Caco-2 (cell line): ENCODE measurements around the gene PSD4. TPM values are rescaled to one million over a fixed set of nuclear protein-coding genes. Genes with fewer than 3 reads are reported as not detected.

Source experiments
- BruUV-seq: library from RNA; stranded (reverse); fragments of 400-500 nt; replicated peaks from 2 replicates; lab custom pipeline; 2021; lab: Mats Ljungman, UMichigan
- CTCF ChIA-PET: fragments of 300-600 bp; sonication (Branson Sonifier 250); formaldehyde crosslinking; loops from one replicate; lab custom pipeline; 2022; ENCODE audit warnings: antibody characterized with exemption; lab: Charles Lee
- POLR2A ChIA-PET: fragments of 300-600 bp; sonication (Branson Sonifier 250); formaldehyde crosslinking; loops from one replicate; lab custom pipeline; 2022; ENCODE audit warnings: antibody characterized with exemption; lab: Charles Lee
- DNase-seq, 2 experiments: peaks; one replicate each; pipeline versions ENCODE4 v3.0.0 to v3.0.0-alpha.2; 2020 to 2022
- H3K27me3 ChIP-seq: replicated peaks from 2 replicates; pipeline ENCODE4 v1.6.0; 2011; ENCODE audit warnings: low read length; ENCODE audit not compliant: control insufficient read depth, insufficient read depth
- H3K36me3 ChIP-seq: 2 replicates; pipeline ENCODE4 v1.5.1; 2011; ENCODE audit warnings: low read length; ENCODE audit not compliant: control insufficient read depth, insufficient read depth
- H3K4me1 ChIP-seq: fragments of 250-450 bp; sonication (Bioruptor Pico); 2 replicates; pipeline ENCODE4 v1.5.1; 2020; ENCODE audit warnings: mild to moderate bottlenecking
- H3K4me3 ChIP-seq: 2 replicates; pipeline ENCODE4 v1.5.1; 2011; ENCODE audit warnings: low read depth, mild to moderate bottlenecking, control low read depth, low read length
- H3K9me3 ChIP-seq: fragments of 250-450 bp; sonication (Bioruptor Pico); 2 replicates; pipeline ENCODE4 v1.5.1; 2020; ENCODE audit warnings: mild to moderate bottlenecking, moderate library complexity
- H3K27ac Mint-ChIP-seq: one replicate; pipeline ENCODE4 v1.8.0; 2022; ENCODE audit warnings: mixed read lengths; ENCODE audit not compliant: unreplicated experiment
- H3K27me3 Mint-ChIP-seq: one replicate; pipeline ENCODE4 v1.8.0; 2022; ENCODE audit warnings: mixed read lengths; ENCODE audit not compliant: insufficient read depth, unreplicated experiment
- H3K36me3 Mint-ChIP-seq: one replicate; pipeline ENCODE4 v1.8.0; 2022; ENCODE audit warnings: mild to moderate bottlenecking, mixed read lengths; ENCODE audit not compliant: insufficient read depth, unreplicated experiment
- H3K4me1 Mint-ChIP-seq: one replicate; pipeline ENCODE4 v1.8.0; 2022; ENCODE audit warnings: low read depth, mixed read lengths; ENCODE audit not compliant: unreplicated experiment
- H3K4me3 Mint-ChIP-seq: one replicate; pipeline ENCODE4 v1.8.0; 2022; ENCODE audit warnings: mild to moderate bottlenecking, moderate library complexity, mixed read lengths; ENCODE audit not compliant: unreplicated experiment
- H3K9me3 Mint-ChIP-seq: one replicate; pipeline ENCODE4 v1.8.0; 2022; ENCODE audit warnings: mixed read lengths; ENCODE audit not compliant: unreplicated experiment
- intact Hi-C: fragments of 100-400 bp; cut with micrococcal nuclease; formaldehyde crosslinking; loops from one replicate; pipeline ENCODE4 v1.10.0; 2022; ENCODE audit not compliant: unreplicated experiment
- total RNA-seq: library from RNA; stranded (reverse); gene quantifications from 2 replicates; pipeline ENCODE4 v1.2.3, GENCODE V29; 2022
- TF ChIP-seq, protein P1 (sequence below), 2 experiments: fragments of 200-600 bp in 1 of 2; IDR thresholded peaks; 1 replicate in 1 of 2; 2 replicates in 1 of 2; pipeline versions ENCODE4 v1.5.1 to v1.8.0; 2011 to 2022; ENCODE audit warnings: antibody characterized with exemption in 1 of 2, control low read depth in 1 of 2, inconsistent platforms in 1 of 2, low read depth in 1 of 2, low read length in 1 of 2, mild to moderate bottlenecking in 1 of 2, moderate library complexity in 1 of 2; ENCODE audit not compliant: insufficient read depth in 1 of 2, severe bottlenecking in 1 of 2, unreplicated experiment in 1 of 2

Gene PSD4
- total RNA-seq, 1 experiment from 2014 or later, result 18.7 TPM

DNA sequence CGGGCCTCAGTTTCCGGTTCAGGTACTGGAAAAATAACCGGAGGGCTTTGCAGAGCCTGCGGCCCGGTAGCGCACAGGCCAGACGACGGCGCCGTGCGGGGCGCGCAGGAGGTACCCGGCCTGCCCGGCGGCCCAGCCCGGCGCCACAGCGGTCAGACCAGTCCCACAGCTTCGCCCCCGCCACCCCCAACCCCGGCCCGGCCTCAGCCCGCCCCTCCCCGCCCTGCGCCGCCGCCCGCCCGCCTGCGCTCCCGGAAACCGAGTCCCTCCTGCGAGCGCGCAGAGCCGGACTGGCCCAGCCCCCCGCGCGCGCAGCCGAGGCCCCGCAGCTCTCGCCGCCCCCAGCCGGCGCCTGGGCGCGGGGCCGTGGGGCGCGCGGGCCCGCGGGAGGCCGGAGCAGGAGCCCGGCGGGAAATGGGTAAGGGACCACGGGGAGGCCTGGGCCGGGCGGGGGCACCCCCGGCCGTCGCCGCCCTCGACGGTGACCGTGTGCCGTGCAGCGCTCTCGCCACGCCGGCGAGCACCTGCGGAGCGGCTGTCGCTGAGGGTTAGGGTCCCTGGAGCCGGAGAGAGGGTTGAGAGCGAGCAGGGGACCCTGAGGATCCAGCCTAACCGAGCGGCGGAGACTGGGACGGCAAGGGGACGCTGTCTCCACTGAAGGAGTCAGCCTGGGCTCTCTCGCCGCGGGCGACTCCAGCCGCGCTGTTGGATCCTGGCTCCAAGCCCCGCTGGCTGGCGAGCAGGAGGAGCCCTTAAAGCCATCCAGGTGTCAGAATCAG lies 16.5 kb upstream of the PSD4 start:
- H3K4me3 Mint-ChIP-seq, result peak overlapping the region; percentile 75
- ChIA-PET CTCF (interaction anchor here (1.0 to 4.7 kb wide), 6 partner anchors 18 to 197 kb away, joined by 3 to 50 read pairs (median 10); no protein-coding TSS in a partner anchor), POLR2A (interaction anchor here (1.0 to 1.3 kb wide), 4 partner anchors 23 to 42 kb away, joined by 3 to 5 read pairs (median 3); no protein-coding TSS in a partner anchor)
- peak overlapping the region; percentile 80 for H3K4me3 ChIP-seq
- peaks cover 5% of the 10 kb centered on the region for H3K36me3 Mint-ChIP-seq
- peaks cover 22% of the 10 kb centered on the region for H3K4me1 ChIP-seq
- H3K9me3 Mint-ChIP-seq, result no peaks in the 10 kb centered on the region
- no peaks in the 10 kb centered on the region for H3K36me3 ChIP-seq
- H3K4me1 Mint-ChIP-seq, result peaks cover 5% of the 10 kb centered on the region
- no peaks in the 10 kb centered on the region for H3K27me3 Mint-ChIP-seq
- H3K27me3 ChIP-seq, result no peaks in the 10 kb centered on the region
- no peaks in the 10 kb centered on the region for H3K9me3 ChIP-seq
- DNase-seq, result peak; percentile 87 to 88
- intact Hi-C loops, result loop anchor here (2.0 kb wide), 1 partner anchor 23 kb away; no protein-coding TSS in a partner anchor
- H3K27ac Mint-ChIP-seq, result peak overlapping the region; percentile 33
- BruUV-seq, result no TSS peak
- TF ChIP-seq, protein P1, sequence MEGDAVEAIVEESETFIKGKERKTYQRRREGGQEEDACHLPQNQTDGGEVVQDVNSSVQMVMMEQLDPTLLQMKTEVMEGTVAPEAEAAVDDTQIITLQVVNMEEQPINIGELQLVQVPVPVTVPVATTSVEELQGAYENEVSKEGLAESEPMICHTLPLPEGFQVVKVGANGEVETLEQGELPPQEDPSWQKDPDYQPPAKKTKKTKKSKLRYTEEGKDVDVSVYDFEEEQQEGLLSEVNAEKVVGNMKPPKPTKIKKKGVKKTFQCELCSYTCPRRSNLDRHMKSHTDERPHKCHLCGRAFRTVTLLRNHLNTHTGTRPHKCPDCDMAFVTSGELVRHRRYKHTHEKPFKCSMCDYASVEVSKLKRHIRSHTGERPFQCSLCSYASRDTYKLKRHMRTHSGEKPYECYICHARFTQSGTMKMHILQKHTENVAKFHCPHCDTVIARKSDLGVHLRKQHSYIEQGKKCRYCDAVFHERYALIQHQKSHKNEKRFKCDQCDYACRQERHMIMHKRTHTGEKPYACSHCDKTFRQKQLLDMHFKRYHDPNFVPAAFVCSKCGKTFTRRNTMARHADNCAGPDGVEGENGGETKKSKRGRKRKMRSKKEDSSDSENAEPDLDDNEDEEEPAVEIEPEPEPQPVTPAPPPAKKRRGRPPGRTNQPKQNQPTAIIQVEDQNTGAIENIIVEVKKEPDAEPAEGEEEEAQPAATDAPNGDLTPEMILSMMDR (IDR thresholded peaks at IDR 0.05; ENCODE audit: insufficient read depth in 1 of 2, low read depth in 1 of 2, low read length in 1 of 2, severe bottlenecking in 1 of 2, unreplicated experiment in 1 of 2), result no peak

DNA sequence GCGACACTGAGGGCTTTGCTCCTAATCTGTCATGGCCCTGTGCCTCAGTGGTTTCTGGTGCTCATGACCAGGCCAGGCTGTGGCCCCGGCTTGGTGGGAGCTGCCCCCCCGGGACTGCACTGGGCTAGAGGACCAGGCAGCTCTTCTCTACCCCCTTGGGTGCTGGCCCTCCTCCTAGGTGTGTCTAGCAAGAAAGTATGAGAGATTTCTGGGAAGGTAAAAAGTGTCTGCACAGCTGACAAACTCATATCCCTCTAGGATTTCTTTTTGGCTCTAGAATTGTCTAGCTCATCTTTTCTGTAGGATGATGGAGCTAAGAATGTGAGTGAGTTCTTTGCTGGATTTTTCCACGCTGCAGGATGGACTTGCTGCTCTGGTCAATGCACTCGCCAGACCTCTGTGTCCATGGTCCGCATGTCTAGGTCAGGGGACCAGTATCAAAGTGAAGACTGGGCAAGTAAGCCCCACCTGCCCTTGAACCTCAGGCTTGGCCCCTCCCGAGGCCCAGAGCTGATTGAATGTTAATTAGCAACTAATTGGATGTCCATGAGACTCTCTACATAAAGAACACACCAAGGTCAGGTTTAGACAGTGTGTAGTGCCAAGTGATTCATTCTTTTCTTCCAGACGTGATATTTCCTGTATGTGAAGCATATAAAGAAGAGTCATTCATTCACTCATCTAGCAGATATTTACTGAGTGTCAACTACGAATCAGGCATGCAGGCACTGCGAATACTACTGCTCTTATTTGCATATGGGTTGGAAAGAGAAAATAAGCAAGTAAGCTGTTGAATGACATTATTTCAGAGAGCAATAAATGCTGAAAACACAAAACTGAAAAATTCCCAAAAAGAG lies 15.6 kb upstream of the PSD4 start:
- Mint-ChIP-seq H3K9me3 (no peaks in the 10 kb centered on the region), H3K36me3 (peaks cover 5% of the 10 kb centered on the region), H3K27me3 (no peaks in the 10 kb centered on the region), H3K4me3 (peak overlapping the region; percentile 75), H3K27ac (peak overlapping the region; percentile 33), H3K4me1 (peaks cover 5% of the 10 kb centered on the region)
- DNase-seq, result no peak
- H3K4me1 ChIP-seq, result peaks cover 22% of the 10 kb centered on the region
- no TSS peak for BruUV-seq
- no peaks in the 10 kb centered on the region for H3K36me3 ChIP-seq
- intact Hi-C loops, result loop anchor here (2.0 kb wide), 1 partner anchor 23 kb away; no protein-coding TSS in a partner anchor
- no peaks in the 10 kb centered on the region for H3K27me3 ChIP-seq
- TF ChIP-seq, protein P1 (IDR thresholded peaks at IDR 0.05; ENCODE audit: insufficient read depth in 1 of 2, low read depth in 1 of 2, low read length in 1 of 2, severe bottlenecking in 1 of 2, unreplicated experiment in 1 of 2), result no peak
- H3K4me3 ChIP-seq, result peak overlapping the region; percentile 80
- POLR2A ChIA-PET, result interaction anchor here (1.0 kb wide), 1 partner anchor 41 kb away, joined by 5 read pairs; no protein-coding TSS in a partner anchor
- CTCF ChIA-PET, result interaction anchor here (1.0 to 4.7 kb wide), 4 partner anchors 19 to 198 kb away, joined by 3 to 50 read pairs (median 21); no protein-coding TSS in a partner anchor
- no peaks in the 10 kb centered on the region for H3K9me3 ChIP-seq
